ENCODE data around the gene SKI.
A peak's percentile ranks its signal among the peaks of the same experiment; 100 is the strongest.

The SKI gene

DNA sequence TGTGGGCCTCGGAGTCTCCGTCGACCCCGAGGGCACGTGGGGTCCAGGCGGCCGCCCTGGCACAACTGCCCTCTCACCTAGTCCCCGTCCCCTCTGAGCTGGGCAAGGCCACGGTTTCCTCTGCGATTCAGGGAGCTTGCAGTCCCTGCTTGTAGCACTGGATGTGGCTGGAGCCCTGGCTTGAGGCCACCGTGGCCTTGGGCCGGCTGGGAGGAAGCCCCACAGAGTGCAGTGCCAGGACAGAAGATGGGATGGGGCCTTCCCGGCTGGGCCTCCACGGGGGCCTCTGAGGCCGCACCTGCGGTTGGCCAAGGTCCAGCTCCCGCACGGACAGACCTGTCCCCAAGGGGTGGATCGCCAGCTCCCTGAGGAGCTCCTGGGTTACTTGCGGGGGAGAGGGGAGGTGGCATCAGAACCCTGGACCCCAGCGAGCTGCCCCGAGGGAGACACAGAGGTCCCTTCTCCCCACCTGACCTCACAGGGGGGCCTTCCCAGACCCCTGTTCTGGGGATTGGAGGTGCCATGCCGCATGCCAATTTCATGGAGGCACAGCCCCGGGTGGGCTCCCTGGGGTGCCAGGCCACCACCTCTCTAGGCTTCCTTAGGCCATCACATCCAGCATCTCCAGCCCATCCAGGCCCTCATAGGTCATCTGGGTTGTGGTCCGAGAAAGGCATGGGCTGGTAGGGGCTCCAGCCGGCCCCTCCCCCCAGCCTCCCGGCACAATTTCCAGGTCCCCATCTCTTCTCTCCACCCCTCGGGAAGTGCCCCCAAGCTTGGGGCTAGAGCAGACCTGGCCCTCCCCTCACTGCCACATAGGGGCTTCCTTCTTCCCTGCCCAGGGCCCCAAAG lies 82.4 kb downstream of the SKI start:
- H3K36me3 Mint-ChIP-seq: peaks cover 45% of the 10 kb centered on the region

DNA sequence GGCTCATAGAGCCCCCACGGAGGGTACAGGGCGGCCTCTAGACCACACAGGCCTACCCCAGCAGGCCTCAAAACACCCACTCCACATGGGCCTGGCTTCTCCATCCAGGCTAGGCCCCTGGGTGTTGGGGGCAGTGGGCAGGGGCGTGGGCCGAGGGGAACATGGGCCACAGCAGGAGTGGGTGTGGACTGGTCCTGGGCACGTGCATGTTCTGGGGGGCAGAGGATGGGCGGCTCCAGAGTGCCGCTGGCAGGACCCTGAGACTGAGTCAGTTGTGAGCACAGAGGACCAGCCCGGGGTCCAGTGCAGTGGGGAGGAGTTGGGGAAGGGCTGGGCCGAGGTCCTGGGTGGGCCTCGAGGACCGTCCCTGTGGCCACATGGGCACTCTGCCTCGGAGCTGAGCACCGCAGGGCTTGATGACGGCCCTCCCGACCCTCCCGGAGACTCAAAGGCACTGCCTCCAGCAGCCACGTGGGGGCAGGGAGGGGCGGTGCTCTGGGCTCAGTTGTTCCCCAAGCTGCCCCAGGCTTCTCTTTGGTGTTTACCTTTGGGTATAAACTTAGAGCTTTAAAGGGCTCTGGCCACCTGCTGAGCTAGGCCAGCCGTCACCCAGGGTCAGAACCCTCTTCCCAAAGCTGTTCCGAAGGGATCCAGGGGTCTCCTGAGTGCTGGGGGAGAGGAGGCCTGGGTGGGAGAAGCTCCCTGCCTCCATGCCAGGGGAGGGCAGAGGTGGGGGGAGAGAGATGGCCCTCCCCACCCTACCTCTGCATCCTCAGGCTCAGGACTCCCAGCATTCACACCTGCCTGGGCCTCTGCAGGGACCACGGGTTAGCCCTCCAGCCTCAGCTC lies 83.3 kb downstream of the SKI start:
- Mint-ChIP-seq H3K4me3 (no peak overlapping the region), H3K4me1 (peaks cover 7% of the 10 kb centered on the region), H3K9me3 (no peaks in the 10 kb centered on the region), H3K27ac (peak overlapping the region; percentile 79), H3K36me3 (peaks cover 45% of the 10 kb centered on the region)
- peak in 1 of 2 donors; percentile 42 for DNase-seq (ENCODE audit: low spot score in 2 of 2)
- peak; percentile 67 for ATAC-seq

More for the DNA sequence above, 82.4 kb downstream of the SKI start:
- Mint-ChIP-seq H3K27ac (peak overlapping the region; percentile 79), H3K9me3 (no peaks in the 10 kb centered on the region), H3K4me3 (no peak overlapping the region), H3K4me1 (peaks cover 7% of the 10 kb centered on the region)
- no peak for DNase-seq (ENCODE audit: low spot score in 2 of 2)
- ATAC-seq: no peak

DNA sequence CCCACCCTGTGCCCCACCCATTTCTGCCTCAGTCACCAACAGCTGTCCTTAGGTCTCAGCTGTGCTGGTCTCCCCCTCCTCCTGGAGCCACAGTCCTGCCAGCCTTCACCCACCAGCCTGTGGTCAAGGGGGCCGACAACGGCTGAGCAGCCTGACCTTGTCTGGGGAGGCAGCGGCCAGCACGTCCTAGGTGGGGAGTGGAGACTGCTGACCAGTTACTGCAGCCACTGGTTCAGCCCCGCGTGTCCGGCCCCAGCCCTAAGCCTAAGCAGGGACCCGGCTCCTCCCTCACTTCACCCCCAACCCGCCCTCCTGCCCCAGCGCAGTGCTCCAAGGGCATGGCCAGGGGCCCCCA lies 84.0 kb downstream of the SKI start:
- Mint-ChIP-seq H3K4me1 (peaks cover 7% of the 10 kb centered on the region), H3K4me3 (no peak overlapping the region), H3K36me3 (peaks cover 39% of the 10 kb centered on the region), H3K9me3 (no peaks in the 10 kb centered on the region), H3K27ac (peak overlapping the region; percentile 69)
- ATAC-seq (no peak), DNase-seq (ENCODE audit: low spot score in 2 of 2) (no peak)

DNA sequence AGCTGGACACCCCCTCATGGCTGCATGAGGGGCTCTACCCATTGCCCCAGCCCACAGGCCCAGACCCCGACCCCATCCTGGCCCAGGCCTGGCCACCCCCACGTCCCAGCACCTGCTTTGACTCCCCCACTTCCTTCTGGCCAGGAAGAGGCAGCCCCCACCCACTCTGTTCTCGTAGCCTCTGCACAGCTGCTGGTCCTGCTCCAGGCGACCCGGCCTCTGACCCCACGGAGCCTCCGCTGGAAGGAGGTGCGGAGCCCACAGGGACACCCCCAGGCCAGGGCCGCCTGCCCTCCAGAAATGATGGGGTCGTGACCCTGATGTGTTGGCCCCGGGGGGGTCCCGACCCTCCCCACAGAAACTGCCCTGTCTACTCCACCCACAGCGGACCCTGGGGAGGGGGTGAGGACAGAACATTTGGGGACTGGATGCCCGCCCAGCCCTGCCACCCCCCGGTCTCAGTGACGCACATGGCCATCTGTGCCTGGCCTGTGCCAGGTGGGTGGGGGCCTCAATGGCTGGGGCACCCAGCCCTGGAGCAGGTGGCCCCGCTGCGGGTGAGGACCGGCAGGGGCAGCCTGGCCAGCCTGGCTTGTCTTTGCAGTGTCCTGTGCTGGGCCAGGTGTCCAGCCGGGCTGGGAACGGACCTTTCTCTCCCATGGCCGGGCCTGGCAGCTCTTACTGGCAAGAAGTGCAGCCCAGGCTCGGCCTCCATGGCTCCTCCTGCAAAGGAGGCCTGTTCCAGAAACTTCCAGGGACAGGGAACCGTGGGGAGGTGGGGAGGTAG lies 84.6 kb downstream of the SKI start:
- DNase-seq (ENCODE audit: low spot score in 2 of 2) (no peak), ATAC-seq (no peak)
- H3K4me1 Mint-ChIP-seq: peaks cover 7% of the 10 kb centered on the region
- H3K9me3 Mint-ChIP-seq: no peaks in the 10 kb centered on the region
- peak overlapping the region; percentile 49 for H3K4me3 Mint-ChIP-seq
- peaks cover 33% of the 10 kb centered on the region for H3K36me3 Mint-ChIP-seq
- H3K27ac Mint-ChIP-seq: peak overlapping the region; percentile 69

DNA sequence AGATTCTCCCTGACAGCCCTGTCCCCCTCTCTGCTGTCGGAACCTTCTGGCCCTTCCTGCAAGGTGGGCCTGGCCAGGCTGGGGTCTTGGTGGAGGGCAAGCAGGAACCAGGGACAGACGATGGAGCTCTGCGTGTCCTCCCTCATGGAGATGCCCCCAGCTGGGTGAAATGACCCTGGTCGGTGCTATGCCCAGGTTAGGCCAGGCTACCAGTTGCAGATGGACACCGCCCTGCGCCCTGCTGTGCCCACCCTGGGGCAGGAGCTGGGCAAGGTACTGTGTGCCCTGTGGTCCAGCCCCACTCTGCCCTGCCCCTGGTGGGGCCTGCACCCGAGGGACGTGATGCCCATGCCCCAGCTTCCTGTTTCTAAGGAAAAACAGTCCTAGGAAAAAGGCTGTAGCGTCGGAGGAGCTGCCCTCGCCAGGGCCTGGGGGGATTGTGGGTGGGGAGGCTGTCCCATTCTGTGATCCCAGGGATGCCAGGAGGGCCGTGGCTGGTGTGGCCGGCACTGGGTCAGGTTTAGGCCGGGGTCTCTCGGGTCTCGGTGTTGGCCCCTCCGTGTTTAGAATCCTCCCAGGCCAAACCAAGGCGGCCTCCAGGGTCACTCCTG lies 85.6 kb downstream of the SKI start:
- ATAC-seq (no peak), DNase-seq (ENCODE audit: low spot score in 2 of 2) (no peak)
- Mint-ChIP-seq H3K9me3 (no peaks in the 10 kb centered on the region), H3K4me3 (peak overlapping the region; percentile 49), H3K36me3 (peaks cover 23% of the 10 kb centered on the region), H3K27ac (peak overlapping the region; percentile 69), H3K4me1 (peaks cover 7% of the 10 kb centered on the region)

DNA sequence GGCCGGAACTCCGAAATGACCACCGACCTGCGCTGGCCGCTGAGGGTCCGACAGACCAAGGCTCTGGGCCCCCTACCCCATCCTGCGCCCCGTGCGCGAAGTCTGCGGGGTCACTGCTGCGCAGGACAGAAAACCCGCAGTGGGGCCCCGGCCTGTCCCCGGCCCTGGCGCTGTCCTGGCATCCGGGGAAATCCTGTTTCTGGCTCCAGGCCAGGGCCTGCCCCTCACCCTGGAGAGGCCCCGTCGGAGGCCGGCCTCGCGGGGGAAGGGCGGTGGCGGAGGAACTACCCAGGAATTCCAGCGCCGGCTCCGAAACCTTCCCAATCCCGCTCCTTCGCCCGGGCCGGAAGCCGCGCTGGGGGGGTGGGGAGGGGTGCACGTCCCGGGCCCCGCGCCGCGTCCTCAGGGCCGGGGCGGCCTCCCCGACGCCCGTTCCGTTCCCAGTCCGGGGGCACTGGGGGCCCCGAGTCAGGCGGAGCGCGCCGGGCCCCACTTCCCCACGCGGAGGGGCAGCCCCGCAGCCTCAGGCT lies 86.2 kb downstream of the SKI start:
- Mint-ChIP-seq H3K36me3 (peaks cover 19% of the 10 kb centered on the region), H3K4me1 (peaks cover 7% of the 10 kb centered on the region), H3K9me3 (no peaks in the 10 kb centered on the region), H3K27ac (peak overlapping the region; percentile 69), H3K4me3 (peak overlapping the region; percentile 49)
- ATAC-seq (peak; percentile 3), DNase-seq (ENCODE audit: low spot score in 2 of 2) (no peak)

DNA sequence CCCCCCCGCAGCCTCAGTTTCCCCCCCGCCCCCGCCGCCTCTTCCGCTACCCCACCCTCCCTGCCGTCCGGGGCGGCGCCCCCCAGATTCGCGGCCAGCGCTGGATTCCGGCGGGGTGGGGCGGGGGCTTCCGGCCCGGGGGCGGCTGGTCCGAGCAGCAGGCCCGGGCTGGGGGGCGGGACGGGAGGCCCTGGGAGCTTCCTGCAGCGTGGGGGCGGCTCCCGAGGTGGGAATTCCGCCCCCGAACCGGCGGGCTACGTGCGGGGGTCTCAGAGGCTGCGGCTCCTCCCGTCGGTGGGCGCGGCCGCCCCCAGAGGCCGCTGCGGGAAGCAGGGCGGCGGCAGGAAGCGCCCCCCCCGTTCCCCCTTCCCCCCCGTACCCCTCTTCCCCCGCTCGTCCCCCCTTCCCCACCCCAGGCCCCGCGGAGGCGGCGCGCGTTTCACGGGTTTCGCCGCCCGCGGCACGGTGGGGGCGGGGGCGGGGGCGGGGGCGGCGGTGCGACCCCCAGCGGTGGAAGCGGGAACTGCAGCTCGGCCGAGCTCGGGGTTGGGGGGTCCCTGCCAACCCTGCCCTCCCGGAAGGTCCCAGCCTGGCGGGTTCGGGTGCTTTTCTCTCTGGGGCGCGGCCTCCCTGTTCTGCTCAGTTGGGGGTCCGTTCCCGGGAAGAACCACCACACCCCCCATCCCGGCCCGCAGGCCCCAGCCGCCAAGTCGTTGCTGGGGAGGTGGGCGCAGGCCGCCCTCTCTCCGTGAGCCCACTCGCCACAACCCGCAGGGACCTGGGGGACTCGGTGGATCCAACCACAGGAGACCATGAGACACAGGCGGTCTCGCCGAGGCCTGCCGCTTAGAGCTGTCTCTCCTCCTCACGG lies 86.9 kb downstream of the SKI start:
- Mint-ChIP-seq H3K4me1 (peaks cover 7% of the 10 kb centered on the region), H3K4me3 (peak overlapping the region; percentile 55), H3K9me3 (no peaks in the 10 kb centered on the region), H3K27ac (peak overlapping the region; percentile 79), H3K36me3 (peaks cover 19% of the 10 kb centered on the region)
- DNase-seq (ENCODE audit: low spot score in 2 of 2): peak; percentile 64 to 86
- peak; percentile 41 for ATAC-seq

DNA sequence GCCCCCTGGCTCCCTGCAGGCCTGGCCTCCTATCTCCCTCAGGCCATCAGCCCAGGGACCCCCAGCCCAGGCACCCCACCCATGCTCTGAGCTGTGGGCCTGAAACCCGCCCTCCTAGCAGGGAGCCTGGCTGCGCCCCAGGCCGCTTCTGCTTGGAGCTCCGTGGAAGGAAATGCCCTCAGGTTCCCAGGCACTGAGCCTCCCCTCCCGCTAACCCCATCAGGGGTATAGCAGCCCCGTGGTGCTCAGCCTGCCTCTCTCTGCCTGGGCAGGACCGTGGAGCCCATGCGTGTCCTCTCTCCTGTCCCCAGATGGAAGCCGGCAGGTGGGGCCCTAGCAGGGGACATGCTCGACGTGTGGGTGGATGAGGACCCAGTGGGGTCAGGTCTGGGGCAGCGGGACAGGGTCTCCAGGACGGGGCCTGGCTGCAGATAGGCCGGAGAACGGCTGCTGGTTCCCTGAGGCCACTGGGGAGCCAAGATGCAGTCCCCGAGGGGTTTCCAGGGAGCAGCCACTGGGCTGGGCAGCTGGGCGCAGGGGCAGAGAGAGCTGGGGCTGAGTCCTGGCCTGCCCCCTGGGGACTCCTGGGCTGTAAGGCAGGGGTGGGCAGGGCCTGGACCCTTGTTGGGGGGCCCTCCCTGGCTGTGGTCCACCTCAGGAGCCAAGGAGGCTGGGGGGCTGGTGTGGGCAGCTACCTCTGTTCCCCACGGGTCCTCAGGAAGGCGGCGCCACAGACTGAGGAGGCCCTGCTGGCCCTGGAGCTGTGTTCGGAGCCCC lies 87.7 kb downstream of the SKI start:
- DNase-seq (ENCODE audit: low spot score in 2 of 2) (no peak), ATAC-seq (no peak)
- H3K27ac Mint-ChIP-seq: peak overlapping the region; percentile 79
- H3K4me3 Mint-ChIP-seq: peak overlapping the region; percentile 55
- H3K4me1 Mint-ChIP-seq: peaks cover 7% of the 10 kb centered on the region
- no peaks in the 10 kb centered on the region for H3K9me3 Mint-ChIP-seq
- peaks cover 19% of the 10 kb centered on the region for H3K36me3 Mint-ChIP-seq

DNA sequence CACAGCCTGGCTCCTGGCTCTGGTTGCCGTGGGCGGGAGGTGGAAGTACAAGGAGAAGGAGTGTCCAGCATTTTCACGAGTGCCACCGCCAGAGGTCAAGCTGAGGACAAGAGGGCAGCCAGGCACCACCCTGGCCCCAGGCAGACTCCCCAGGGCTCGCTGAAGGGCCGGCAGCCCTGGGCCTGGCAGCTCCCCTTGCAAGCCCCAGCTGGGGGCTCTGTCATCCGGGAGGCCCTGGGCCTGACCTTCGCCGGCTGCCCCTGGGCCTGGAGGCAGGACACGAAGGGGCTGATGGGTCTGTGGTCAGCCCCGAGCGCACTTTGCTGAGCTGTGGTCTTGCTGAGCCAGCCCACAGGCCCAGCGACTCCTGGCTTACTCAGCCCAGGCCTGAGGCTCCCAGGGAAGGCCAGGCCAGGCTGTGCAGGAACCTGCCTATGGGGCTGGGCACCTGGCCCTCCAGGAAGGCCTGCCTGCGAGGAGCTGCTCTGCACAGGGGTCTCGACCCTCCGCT lies 88.4 kb downstream of the SKI start:
- no peaks in the 10 kb centered on the region for H3K9me3 Mint-ChIP-seq
- DNase-seq (ENCODE audit: low spot score in 2 of 2) (no peak), ATAC-seq (no peak)
- peaks cover 7% of the 10 kb centered on the region for H3K4me1 Mint-ChIP-seq
- H3K4me3 Mint-ChIP-seq: no peak overlapping the region
- H3K36me3 Mint-ChIP-seq: peaks cover 19% of the 10 kb centered on the region
- H3K27ac Mint-ChIP-seq: peak overlapping the region; percentile 79

DNA sequence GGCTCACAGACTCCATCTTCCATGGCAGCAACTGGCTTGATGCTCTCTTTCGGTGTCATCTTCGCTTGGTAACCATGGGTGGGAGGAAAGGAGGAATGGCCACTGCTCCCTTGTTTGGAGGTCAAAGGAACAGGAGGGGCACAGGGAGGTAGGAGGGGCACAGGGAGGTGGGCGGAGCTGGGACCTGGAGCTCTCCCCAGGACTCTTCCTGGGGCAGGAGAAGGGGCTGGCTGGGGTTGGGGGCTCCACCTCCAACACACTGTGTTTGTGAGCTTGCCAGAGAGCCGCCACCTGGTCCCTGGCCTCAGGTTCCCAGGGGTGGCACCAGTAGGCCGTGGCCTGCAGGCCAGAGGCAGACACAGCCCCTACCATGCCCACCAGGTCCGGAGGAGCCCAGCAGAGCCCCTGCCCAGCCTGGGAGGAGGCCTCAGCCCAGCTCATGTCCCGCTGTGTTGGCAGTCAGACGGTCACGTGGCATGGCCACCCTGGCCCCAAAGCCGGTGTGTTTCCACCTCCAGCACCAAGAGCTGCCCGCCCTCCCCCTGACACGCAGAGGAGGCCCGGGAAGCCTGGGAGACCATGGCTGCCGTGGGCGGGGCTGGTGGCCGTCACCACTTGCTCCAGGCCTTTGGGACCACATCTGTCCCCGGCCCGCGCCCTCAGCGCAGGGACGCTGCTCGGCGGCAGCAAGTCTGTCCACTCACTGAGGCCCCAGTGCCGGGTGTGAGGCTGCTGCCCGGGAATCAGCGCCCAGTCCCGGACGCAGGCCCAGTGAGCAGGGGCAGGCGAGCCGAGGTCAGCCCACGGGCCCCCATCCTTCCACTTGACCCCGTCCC lies 89.3 kb downstream of the SKI start:
- Mint-ChIP-seq H3K4me3 (no peak overlapping the region), H3K4me1 (peaks cover 7% of the 10 kb centered on the region), H3K36me3 (peaks cover 16% of the 10 kb centered on the region), H3K9me3 (no peaks in the 10 kb centered on the region), H3K27ac (peak overlapping the region; percentile 59)
- DNase-seq (ENCODE audit: low spot score in 2 of 2): no peak
- no peak for ATAC-seq

DNA sequence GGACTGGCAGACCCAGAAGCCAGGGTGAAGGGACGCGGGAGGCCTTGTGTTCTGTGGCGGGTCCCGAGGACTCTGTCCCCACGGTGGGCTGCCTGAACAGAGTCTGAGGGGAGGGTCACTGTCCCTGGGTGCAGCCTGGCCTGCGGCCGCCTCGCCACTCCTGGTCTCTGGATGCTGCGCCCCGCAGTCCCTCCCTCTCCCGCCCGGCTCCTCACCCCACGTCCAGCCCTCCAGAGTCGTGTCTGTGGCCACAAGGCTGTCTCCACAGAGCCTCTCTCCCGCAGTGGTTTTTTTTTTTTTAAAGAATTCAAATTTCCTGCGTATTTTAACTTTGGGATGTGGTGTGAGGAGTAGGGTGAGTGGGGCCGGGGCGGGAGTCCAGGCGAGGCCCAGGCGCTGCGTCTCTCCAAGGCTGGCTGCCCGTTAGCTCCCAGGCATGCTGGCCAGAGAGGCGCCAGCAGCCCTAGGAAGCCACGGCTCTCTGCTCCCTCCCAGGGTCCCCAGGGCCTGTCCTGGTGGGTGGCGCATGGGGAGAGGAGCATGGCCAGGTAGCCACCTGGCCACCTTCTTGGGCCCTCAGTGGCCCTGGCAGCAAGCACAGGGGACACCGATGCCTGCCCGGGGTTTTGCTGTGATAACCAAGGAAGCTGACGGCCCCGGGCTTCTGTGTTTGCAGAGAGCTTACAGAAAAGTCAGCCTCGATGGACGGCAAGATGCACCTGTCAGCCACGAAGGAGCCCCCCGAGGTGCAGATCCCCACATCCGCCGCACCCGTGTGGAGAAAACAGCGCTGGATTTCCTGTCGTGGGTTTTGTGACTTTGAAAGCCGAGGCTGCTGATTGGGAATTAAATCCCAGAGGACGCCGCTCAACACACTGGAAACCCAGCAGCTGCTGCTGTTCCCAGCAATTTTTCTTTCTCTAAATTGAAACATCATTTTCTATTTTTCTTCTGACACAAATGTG lies 90.5 kb downstream of the SKI start:
- peaks cover 8% of the 10 kb centered on the region for H3K36me3 Mint-ChIP-seq
- no peak overlapping the region for H3K4me3 Mint-ChIP-seq
- H3K9me3 Mint-ChIP-seq: no peaks in the 10 kb centered on the region
- DNase-seq (ENCODE audit: low spot score in 2 of 2) (no peak), ATAC-seq (no peak)
- H3K4me1 Mint-ChIP-seq: peaks cover 3% of the 10 kb centered on the region
- H3K27ac Mint-ChIP-seq: no peak overlapping the region

DNA sequence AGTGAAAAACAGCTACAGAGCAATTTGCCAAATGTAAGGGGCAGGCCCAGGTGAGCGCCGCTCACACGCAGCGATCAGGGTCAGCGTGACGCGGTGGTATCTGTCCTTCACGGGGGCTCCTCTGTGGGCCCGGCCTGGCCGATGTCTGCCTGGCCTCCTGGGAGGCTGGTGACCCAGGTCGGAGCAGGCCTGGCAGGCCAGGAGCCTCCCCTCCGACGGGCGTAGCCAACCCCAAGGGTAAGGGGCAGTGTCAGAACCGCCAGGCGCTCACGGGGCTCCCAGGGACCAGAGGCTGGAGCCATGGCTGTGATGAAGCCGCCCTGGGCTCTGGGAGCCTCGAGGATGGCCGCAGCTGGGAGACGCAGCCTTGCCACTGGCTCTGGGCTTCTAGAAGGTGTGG lies 91.2 kb downstream of the SKI start:
- no peak overlapping the region for H3K4me3 Mint-ChIP-seq
- no peaks in the 10 kb centered on the region for H3K4me1 Mint-ChIP-seq
- no peaks in the 10 kb centered on the region for H3K9me3 Mint-ChIP-seq
- ATAC-seq (no peak), DNase-seq (ENCODE audit: low spot score in 2 of 2) (no peak)
- peaks cover 7% of the 10 kb centered on the region for H3K36me3 Mint-ChIP-seq
- no peak overlapping the region for H3K27ac Mint-ChIP-seq

Data from stimulated activated effector memory CD8-positive, alpha-beta T cell treated with anti-CD3 and anti-CD28 coated beads, Interleukin-12 subunit alpha, Interleukin-12 subunit beta, amount 100 ng/mL, for 72 hours (primary cell).